ENCODE results near the gene PRDM5. TPM values are rescaled to one million over a fixed set of nuclear protein-coding genes. Genes with fewer than 3 reads are reported as not detected.

Gene PRDM5
- total RNA-seq: 4.3 TPM

DNA sequence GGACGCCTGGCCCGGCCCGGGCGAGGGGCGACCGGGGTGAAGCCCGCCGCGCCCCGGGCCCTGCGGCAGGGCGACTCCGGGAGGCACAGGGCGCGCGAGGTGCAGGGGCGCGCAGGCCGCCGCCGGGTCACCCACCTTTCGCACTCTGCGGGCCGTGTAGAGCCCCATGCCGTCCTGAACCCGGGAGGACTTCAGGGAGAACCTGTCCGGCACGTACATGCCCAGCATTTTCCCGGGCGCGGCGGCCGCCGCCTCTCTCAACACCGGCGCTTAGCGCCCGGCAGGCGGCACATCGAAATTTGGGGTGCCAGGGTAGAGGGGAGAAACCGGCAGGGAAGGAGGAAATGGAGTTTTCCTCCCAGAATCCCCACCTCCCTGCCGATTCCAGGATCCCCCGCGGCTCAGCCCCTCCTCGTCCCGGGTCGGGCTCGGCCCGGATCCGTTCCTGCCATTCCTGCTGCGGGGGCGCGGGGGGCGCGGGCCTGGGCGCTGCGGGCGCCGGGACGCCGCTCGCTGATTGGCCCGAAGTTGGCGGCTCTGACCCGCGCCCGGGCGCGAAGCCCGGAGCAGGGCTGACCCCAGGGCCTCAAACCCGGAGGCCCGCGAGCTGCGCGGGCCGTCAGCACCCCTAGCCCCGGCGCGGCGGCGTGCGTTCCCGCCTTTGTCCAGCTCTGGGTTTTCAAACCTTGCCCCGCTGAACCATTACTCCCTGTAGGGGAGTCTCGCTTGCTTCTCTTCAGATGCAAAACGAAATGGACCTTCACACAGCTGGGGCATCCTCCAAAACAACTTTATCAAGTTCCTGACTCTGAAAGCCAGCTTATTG lies at the start of gene PRDM5:
PRDM5 (minus strand) TSS at position 346 of the 826 bp plus-strand sequence; CDS start at position 228, 118 bp downstream.
- ATAC-seq: peak; percentile 65

DNA sequence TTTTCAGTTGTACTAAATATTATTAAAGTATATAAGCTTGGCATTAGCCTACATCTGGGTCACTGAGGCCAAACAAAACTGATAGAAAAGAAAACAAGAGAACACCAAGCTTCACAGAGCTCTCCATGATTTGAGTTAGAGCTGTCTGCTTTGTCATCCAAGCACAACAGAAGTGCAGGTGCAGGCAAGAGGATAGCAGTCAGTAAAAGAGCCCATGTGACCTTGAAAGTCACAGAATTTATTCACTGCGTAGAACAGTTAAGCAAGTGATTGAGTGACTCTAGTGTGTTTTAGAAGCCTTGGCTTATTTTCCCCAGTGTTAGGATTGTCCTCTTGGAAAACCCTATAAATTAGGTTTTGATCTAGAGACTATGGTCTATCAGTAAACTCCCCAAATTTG lies 49.4 kb upstream of the PRDM5 start:
- no peak for ATAC-seq

DNA sequence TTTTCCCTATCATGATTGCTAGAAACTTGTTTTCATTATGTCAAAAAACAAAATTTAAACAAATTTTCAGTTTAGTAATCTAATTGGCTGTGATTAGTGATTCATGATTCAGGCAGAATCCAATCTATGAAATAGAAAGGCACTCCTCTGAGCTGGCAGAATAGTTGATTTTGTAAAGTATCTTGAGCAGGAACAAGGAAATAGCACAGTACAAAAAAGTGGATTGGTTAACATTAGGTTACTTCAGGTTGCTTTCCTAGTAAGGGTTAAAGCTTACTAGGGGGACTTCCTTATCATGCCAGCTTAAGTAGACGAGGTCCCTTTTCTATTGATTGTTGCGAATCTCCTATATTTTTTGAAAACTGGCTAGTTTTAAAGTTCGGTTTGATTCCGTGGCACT lies 43.4 kb upstream of the PRDM5 start:
- no peak for ATAC-seq

DNA sequence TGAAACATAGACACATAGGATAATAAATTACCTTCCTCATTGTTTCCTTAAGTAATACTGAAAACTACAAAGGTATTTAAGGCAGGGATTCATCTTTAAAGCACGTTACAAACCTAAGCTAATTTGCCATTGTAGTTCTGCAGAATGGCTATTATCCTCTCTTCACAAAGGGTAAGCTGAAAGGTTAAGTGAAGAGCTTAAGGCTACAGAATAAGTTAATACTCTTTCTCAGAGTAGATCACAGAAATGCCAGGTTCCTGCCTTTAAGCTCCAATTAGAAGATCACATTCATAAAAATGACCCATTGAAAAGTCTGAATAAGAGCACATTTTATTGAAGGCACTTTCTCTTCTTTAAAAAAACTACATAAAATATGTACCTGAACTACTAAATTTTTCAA lies 42.1 kb upstream of the PRDM5 start:
- no peak for ATAC-seq

DNA sequence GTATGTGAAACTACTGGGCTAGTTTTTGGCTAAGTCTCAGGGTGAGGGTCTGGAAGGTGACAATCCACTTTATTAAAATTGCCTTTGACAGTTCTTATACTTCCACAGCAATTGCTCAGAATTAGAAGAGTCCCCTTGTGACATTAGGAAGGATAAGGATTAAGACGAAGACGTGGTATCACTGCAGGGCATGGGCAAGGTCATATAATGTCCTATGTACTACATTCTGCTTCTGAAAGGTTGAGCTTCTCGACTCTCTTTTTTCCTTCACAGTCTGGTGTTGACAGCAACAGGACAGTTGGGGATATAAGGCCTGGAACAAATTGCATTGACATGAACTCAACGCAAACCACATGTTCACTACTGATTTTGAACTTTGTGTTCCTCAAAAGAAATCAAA lies 40.9 kb upstream of the PRDM5 start:
- ATAC-seq: no peak

DNA sequence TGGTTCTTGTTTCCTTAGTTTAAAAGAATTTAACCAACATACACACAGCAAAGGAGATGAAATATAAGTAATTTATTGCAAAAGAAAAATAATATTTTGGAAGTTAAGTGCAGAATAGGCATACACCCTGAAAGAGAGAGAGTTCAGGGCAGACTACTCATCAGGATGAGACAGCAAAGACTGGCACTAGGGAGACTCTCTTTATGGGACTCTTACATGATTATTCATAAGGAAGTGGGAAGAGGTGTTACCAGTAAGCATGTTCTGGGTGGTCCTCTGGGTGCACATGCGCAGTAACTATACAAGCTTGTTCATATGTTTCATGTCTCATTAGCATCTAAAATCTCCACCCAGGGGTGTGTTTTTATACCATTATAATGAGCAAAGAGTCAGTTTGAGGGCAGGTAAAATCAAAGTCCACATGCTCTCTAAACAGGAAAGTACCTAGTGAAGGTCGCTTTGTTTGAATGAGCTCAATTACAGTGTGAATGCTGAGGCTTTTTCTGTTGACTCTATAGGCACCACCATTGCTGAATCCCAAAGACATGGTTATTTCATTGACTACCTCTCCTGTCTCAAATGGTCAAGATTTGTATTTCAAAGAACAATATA lies 38.2 kb upstream of the PRDM5 start:
- ATAC-seq: no peak

DNA sequence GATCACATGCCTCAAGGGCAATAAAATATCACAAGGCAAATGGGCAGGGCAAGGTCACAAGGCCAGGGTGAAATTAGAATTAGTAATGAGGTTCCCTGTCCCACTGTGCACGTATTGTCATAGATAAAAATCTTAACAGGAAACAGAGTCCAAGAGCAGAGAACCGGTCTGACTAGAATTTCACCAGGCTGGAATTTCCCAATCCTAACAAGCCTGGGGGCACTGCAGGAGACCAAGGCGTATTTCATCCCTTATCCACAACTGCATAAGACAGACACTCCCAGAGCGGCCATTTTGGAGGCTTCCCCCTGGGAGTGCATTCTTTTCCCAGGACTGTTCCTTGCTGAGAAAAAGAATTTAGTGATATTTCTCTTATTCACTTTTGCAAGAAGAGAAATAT lies 25.9 kb upstream of the PRDM5 start:
- ATAC-seq: no peak

DNA sequence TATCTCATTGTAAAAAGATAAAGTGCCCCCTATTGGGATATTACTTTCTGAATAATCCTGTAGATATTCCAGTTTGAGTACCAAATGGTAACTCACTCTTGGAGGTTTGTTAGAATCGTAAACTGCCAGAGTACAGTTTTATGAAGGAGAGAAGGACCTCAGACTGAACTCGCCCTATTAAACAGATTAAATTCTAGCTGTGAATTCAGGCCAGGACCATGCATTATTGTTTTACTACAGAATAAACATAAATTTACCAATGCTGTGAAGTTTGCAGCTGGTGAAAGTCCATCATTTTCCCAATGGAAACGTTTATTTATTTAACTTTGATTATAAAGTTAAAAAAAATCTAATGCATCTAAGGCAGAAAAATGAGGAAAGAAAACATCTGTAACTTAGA lies 20.2 kb upstream of the PRDM5 start:
- no peak for ATAC-seq

DNA sequence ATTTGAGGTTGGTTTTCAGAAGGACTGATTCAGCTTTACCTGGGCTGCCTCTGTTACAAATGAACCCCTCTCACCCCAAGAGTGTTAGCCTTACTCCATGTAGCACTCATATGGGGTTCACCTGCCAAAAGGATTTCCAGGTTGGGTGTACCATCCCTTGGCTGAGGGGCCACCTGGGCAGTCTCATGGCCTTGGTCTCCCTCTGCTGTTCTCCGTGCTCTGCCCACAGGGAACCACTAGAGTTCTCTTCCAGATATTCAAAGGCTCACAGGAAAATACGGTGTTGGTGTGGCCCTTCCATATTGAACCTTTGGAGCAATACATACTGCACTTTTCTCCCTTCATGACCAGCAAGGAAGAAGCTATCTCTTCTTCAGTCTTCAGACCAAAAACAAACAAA lies 18.0 kb upstream of the PRDM5 start:
- ATAC-seq: no peak

DNA sequence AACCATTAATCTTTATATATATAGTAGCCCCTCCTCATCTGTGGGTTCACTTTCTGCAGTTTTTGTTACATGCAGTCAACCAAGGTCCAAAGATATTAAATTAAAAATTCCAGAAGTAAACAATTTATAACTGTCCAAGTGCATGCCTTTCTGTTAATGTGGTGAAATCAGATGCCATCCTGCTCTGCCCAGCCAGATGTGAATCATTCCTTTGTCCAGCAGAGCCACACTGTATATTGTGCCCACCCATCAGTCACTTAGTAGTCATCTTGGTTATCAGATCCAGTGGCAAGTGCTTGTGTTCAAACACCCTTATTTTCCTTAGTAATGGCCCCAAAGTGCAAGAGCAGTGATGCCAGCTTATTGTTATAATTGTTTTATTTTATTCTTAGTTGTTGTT lies 17.2 kb upstream of the PRDM5 start:
- no peak for ATAC-seq

DNA sequence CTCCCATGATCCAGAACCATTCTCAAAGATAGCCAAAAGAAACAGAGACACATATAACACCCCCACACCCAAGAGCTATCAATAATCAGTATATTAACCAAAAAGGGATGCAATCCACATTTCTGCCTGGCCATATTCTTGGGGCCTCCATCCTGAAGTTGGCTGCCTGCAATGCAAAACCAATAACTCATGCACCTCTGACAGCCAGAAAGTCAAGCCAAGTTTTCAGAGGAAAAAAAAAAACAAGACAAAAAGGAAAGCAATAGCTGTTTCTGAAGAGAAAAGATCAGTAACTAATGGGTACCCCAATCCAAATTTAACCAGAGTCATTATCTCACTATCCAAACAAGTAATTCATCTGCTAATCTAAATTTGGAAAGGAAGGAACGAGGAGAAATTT lies 7.3 kb upstream of the PRDM5 start:
- ATAC-seq: no peak

DNA sequence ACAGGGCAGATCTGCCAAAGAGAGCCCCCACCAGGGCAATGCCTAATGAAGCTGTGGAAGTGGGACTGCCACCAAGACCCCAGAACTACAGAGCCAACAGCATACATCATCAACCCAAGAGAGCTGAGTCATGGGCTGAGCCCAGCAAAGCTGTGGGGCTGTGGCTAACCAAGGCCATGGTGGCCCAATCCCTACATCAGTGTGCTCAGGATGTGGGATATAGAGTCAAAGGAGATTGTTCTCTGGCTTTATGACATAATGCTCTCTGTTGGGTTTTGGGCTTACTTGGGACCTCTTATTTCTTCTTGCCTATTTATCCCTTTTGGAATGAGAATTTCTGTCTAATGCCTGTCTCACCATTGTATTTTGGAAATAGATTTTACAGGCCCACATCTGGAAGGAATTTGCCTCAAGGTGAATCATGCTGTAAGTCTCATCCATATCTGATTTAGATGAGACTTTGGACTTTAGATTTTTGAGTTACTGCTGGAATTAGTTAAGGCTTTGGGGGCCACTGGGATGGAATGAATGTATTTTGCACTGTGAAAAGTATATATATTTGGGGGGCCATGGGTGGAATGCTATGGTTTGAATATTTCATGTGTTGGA lies 5.4 kb upstream of the PRDM5 start:
- no peak for ATAC-seq

DNA sequence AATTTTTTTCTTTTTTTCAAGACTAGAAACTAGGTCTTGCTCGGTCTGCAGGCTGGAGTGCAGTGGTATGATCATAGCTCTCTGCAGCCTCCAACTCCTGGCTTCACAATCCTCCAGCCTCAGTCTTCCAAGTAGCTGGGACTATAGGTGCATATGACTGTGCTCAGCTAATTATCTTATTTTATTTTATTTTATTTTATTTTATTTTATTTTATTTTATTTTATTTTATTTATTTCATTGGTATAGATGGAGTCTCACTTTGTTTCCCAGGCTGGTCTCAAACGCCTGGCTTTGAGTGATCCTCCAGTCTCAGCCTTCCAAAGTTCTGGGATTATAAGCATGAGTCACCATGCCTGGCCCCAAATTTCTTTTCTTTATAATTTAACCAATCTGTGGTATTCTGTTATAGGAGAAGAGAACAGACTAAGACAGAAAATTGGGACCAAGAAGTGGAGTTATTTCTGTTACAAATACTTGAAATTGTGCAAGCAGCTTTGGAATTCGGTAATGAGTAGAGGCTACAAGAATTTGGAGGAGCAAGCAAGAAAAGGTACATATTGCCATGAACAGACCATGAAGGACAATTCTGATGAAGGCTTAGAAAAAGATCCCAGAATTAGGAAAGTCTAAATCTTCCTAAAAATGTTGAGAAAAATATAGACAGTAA lies 4.0 kb upstream of the PRDM5 start:
- no peak for ATAC-seq

DNA sequence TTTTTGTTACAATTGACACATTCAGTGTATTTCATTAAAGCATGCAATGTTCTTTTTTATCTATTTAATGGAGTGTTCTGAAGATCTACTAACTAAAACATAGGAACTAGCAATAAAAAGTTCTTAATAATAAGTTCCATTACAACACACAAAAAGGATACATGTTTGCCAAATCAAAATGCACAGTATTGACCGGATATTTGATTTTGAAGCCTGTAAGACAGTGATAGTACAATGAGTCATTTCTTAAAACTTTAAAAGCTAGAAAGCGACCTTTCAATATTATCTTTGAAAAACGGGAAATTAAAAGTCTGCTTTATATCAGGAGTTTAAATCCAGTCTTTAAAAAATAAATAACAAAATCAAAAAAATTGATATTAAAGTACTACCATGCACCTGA lies 2.4 kb upstream of the PRDM5 start:
- ATAC-seq: no peak

DNA sequence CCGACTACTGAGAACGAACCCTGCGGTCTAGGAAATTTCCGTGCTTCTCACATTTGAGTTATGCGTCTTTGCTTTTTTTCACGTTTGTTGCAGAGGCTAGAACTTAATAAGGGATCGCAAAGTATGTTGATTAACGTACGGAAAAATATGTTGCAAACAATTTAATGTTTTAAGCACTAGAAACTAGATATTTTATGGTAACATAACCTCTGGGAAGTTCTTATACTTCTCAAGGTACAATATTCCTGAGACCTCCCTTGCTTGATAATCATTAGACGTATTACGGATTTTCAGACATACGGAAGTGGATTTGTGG lies 639 bp upstream of the PRDM5 start:
- ATAC-seq: no peak

DNA sequence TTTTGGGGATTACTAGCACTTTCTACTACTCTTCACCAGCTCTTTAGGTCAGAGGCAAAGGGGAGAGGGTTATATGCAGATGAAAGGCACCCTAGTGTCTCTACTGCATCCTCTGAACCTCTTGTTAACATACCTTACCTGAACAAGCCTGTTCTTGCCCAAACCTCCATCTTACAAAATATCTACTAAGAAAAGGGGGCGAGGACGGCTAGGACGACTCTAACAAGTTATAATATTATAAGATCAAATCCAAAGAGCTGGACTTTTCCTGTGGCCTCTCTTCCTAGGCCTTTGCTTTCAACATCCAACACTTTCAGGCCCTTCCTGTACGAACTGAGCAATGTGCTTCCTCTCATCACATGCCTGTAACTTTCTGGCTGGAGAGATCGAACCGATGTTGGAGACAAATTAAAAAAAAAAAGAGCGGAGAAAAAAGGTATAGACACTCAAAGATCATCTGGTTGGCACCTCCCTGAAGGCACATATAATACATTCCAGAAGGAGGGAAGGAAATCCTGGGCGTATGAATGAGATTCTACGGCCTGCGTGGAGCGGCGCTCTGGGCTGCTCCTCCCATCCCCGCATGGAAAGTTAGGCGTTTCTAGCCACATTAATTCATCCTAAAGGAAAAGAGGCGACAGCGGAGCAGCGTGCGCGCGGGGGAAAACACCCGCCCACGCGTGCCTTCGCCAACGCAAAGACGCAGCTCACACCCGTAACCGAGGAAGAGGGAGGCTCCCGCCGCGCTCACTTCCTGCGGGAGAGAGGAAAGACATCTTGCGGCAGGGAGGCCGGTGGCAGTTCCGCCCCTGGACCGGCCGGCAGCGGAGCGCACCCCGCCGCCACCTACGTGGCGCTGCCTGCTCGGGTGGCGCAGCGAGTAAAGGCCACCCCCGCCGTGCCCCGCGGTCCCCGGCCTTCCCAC lies 808 bp downstream of the PRDM5 start:
- ATAC-seq: peak; percentile 76

DNA sequence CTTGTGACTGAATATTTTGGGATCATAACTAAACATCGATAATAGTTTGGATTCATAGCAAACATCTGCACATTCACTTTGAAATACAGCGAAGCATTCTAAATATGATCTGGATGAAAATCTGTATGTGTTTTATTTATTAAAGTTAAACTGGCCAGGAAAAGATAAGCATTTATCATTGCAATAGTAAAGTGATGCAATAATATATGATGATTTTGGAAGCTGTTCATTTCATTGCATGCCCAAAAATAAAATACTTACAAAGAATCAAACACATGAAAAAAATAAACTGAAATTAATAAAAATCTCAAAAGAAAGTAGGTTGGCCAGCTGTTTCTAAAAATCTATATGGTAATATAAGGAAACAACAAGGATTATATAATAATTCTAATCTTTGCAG lies 1.9 kb downstream of the PRDM5 start:
- no peak for ATAC-seq

DNA sequence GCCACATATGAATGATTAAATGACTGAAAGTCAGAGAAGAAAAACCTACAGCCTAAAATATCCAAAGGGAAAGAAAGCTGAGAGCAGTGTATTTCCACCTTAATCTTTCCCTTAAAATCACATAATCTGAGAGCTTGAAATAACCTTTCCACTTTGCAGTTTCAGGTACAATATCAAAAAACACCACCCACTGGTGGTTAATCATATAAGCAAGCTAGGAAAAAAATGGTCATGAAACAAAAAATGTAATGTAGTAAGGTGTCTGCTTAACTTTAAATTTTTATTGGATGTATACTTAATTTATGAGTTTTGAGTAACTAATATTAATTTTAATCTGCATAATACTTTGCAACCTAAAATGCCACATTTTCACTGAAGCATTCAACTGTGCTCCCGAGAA lies 3.2 kb downstream of the PRDM5 start:
- ATAC-seq: no peak

DNA sequence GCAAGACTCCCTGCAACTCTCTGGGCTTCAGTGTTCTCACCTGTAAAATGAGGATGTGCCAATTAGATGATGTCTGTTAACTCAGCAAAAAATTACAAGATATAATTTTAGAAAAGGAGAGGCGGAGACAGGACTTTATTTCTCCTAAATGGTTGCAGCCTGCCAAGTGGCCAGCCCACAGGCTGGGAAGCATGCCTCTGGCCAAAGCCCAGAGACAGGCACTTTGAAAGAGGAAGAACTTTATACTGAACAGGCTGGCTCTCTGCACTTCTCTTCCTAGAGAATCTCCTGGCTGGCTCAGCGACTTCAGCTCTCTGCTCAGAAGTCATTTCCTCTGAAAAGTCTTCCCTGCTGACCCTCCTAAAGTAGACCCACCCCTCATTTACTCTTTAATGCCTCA lies 3.7 kb downstream of the PRDM5 start:
- no peak for ATAC-seq

DNA sequence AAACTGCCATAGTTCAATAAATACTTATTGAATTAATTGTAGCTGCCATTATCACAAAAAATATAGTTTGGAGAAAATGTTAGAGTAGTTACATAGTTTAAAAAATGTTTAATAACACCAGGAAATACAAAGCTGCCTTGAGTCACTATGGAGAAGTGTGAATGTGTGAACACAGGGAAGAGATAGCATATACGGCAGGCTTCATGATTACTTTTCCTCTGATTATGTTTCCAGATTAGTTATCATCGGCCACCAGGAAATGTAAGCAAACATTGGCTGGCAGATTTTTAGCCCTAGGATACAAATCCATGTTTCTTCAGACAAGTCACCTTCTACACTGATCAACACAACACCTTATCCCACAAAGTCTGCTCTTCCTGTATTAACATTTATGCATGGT lies 4.4 kb downstream of the PRDM5 start:
- no peak for ATAC-seq

DNA sequence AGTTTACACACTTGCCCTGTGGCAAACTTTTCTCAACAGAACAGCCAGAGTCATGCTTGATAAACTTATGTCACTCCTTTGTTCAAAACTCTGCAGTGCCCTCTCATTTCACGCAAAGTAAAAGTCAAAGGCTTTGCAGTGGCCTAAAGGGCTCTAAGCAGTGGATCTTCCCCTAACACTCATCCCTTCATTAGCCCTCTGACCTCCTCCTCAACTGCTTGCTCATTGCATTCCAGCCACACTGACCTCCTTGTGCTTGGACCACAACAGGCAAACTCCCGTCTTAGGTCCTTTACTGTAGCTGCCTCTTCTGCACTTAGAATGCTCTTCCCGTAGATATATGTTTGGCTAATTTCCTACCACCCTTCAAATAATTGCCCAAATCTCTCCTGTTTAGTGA lies 5.6 kb downstream of the PRDM5 start:
- no peak for ATAC-seq

DNA sequence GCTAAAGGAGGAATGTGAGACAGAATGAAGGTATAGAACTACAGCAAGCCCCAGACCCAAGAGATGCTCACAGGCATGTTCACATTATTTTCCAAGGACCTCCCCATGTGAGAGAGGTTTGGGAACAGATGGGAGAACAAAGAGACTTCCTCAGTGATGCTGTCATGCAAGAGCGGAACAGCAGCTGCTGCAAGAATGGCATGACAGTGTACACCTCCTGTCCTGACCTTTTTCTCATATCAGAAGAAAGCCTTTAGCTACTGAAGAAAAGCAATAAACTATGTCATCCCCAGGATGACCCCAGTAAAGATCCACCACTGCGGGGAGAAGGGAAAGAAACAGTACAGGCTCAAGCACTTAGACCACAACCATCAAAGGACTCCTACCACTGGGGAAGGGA lies 7.2 kb downstream of the PRDM5 start:
- no peak for ATAC-seq

DNA sequence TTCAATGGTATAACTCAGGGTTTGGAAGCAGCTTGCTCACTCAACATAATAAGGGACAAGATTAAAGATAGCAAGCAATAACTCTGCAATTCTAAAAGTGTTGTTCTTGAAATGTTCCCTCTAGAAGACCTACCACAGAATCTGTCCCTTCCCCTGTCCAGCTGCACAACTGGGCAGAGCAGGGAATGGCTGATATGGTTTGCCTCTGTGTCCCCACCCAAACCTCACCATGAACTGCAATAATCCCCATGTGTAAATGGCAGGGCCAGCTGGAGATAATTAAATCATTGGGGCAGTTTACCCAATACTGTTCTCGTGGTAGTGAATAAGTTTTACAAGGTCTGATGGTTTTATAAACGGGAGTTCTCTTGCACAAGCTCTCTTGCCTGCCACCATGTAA lies 19.1 kb downstream of the PRDM5 start:
- no peak for ATAC-seq

All from esophagus mucosa (tissue), 1 donor.